A549 treated with ZK216348 at 1 μM for 4 hours (cell line): Measurements from ENCODE around the gene THOC3. TPM values are rescaled to one million over a fixed set of nuclear protein-coding genes. Genes with fewer than 3 reads are reported as not detected.

ENCODE experiments used
- total RNA-seq: library from RNA; stranded (reverse); fragments of 200-300 nt; extraction: Qiagen RNA extraction; gene quantifications from 5 replicates; pipeline ENCODE4 v1.2.3, GENCODE V29; 2022; ENCODE audit warnings: low read depth

Gene THOC3, protein sequence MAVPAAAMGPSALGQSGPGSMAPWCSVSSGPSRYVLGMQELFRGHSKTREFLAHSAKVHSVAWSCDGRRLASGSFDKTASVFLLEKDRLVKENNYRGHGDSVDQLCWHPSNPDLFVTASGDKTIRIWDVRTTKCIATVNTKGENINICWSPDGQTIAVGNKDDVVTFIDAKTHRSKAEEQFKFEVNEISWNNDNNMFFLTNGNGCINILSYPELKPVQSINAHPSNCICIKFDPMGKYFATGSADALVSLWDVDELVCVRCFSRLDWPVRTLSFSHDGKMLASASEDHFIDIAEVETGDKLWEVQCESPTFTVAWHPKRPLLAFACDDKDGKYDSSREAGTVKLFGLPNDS
- 52.1 to 60.1 TPM (median 58.4 TPM) in 5 replicates for total RNA-seq

DNA sequence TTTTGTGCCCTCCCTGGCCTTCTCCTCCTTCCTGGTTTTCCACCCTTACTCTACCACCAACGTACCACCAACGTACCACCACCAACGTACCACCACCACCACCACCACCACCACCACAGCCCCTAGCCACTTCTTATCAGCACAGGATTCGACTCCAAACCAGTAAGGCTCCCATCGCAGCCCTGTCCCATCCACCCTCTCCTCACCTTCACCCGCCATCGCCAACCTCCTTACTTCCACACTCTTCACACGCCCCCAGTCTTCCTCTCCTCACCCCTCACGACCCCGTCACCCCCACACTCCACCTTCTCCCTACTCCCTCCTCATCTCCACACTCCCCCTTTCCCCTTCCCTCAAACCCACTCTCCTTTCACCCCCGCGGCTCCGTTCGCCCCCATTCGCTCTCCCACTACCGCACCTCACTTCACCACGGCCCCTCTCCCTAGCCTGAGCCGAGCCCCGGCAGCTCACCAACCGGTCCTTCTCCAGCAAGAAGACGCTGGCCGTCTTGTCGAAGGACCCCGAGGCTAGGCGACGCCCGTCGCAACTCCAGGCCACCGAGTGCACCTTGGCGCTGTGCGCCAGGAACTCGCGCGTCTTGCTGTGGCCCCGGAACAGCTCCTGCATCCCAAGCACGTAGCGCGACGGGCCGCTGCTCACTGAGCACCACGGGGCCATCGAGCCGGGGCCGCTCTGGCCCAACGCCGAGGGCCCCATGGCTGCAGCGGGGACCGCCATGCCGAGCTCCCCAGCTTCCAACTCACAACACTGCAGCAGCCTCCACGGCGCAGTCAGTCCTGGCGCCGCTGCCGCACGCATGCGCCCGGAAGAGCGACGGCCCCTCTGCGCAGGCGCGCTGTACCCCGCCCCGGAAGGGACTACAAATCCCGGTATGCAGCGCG is at the start of gene THOC3:
THOC3 (minus strand) TSS at position 845 of the 902 bp plus-strand sequence; CDS start at position 738, 107 bp downstream.

Other genes with a start within 250 kb of the THOC3 start
- gene CPLX2, start 96.7 kb downstream of the THOC3 start, total RNA-seq, result 97.3 to 201 TPM (median 164 TPM) in 5 replicates